ENCODE results near the gene ACAP2. TPM values are rescaled to one million over a fixed set of nuclear protein-coding genes. Genes with fewer than 3 reads are reported as not detected.

Gene ACAP2
- total and polyA plus RNA-seq, 2 experiments from 2014 or later, result 45.6 to 104 TPM

- no peak for TF ChIP-seq CREB1 (CRISPR knock-in tag; IDR thresholded peaks at IDR 0.05; ENCODE audit: low read depth)
- TF ChIP-seq EZH2phosphoT487 (IDR thresholded peaks at IDR 0.05; ENCODE audit: unreplicated experiment), result no peak
- no peak for TF ChIP-seq CTCF (conservative IDR thresholded peaks at IDR 0.05; ENCODE audit: low read depth in 2 of 2)
- no peak for TF ChIP-seq ZNF114 (CRISPR knock-in tag; IDR thresholded peaks at IDR 0.05)
These were observed 201.9 kb downstream of the ACAP2 start (continued) for GRCh38 chr3:195240939-195241338.

- H2AFZ ChIP-seq, result no peak overlapping the region
- no peak overlapping the region for H3K4me2 ChIP-seq
- peaks cover 15% of the 10 kb centered on the region; the same call in 2 of the 3 replicates for H3K36me3 Mint-ChIP-seq (ENCODE audit: low read depth)
- peaks cover 41% of the 10 kb centered on the region for H3K4me1 Mint-ChIP-seq
- no peaks in the 10 kb centered on the region for H3K36me3 ChIP-seq (ENCODE audit: insufficient read depth)
- H3K4me3 ChIP-seq, result no peak overlapping the region
- no peak overlapping the region for H3K4me3 Mint-ChIP-seq
- H3K9me2 ChIP-seq (ENCODE audit: insufficient read depth), result no peaks in the 10 kb centered on the region
- no peaks in the 10 kb centered on the region for H3K27me3 ChIP-seq (ENCODE audit: insufficient read depth)
- H3K4me1 ChIP-seq (ENCODE audit: insufficient read depth), result peaks cover 18% of the 10 kb centered on the region
- no peak overlapping the region for H3K27ac ChIP-seq (ENCODE audit: low read depth)
- DNase-seq (ENCODE audit: low spot score) (no peak), ATAC-seq (no peak)
- peaks cover 13% of the 10 kb centered on the region for H3K27me3 Mint-ChIP-seq (ENCODE audit: insufficient read depth, low read depth, poor library complexity)
- peaks cover 51% of the 10 kb centered on the region for H3K79me2 ChIP-seq (replicated peaks; ENCODE audit: insufficient read depth)
- H4K20me1 ChIP-seq (replicated peaks; ENCODE audit: insufficient read depth), result peaks cover 16% of the 10 kb centered on the region
- H3K27ac Mint-ChIP-seq, result no peak overlapping the region
- H3K9me3 Mint-ChIP-seq, result peaks cover 3% of the 10 kb centered on the region; the same call in 2 of the 3 replicates
- H3F3A ChIP-seq (replicated peaks; ENCODE audit: low read depth), result no peaks in the 10 kb centered on the region
- TF ChIP-seq ETS1 (IDR thresholded peaks at IDR 0.05), result no peak
- no peak for TF ChIP-seq EZH2 (IDR thresholded peaks at IDR 0.05; ENCODE audit: low read depth, unreplicated experiment)
- TF ChIP-seq NANOG (IDR thresholded peaks at IDR 0.05; ENCODE audit: borderline replicate concordance), result no peak
- TF ChIP-seq JUNB (IDR thresholded peaks at IDR 0.05; ENCODE audit: unreplicated experiment), result no peak
- no peak for TF ChIP-seq CREB1 (CRISPR knock-in tag; IDR thresholded peaks at IDR 0.05; ENCODE audit: low read depth)
- TF ChIP-seq REST (IDR thresholded peaks at IDR 0.05; ENCODE audit: unreplicated experiment), result no peak
- TF ChIP-seq ZNF462 (CRISPR knock-in tag; IDR thresholded peaks at IDR 0.05), result no peak
These were observed 202.6 kb downstream of the ACAP2 start for GRCh38 chr3:195240171-195240701.
